Hematopoietic multipotent progenitor cell treated with erythropoietin and hydrocortisone succinate and interleukin-3 and kit ligand, for 15 days (in vitro differentiated cells): ENCODE measurements around the gene ITPA.

ENCODE experiments used
- DNase-seq: peaks from one replicate; pipeline ENCODE4 v3.0.0-alpha.2; 2015; ENCODE audit warnings: low spot score

The ITPA gene

GRCh38 chr20:3229158-3229557 is 19.9 kb downstream of the ITPA start:
- DNase-seq, result no peak

GRCh38 chr20:3229798-3230197 is 20.5 kb downstream of the ITPA start:
- DNase-seq, result no peak

- no peak for DNase-seq
Observed at GRCh38 chr20:3231116-3231515, 21.8 kb downstream of the ITPA start.

GRCh38 chr20:3231889-3232588 is 22.7 kb downstream of the ITPA start:
- DNase-seq, result no peak

GRCh38 chr20:3233131-3233990 is 24.1 kb downstream of the ITPA start:
- DNase-seq, result no peak

GRCh38 chr20:3233991-3234498 is 24.7 kb downstream of the ITPA start:
- no peak for DNase-seq

GRCh38 chr20:3235666-3236324 is 26.5 kb downstream of the ITPA start:
- no peak for DNase-seq

- DNase-seq, result no peak
Observed at GRCh38 chr20:3237011-3237957, 28.0 kb downstream of the ITPA start.

- no peak for DNase-seq
Observed at GRCh38 chr20:3237958-3238615, 28.8 kb downstream of the ITPA start.

- no peak for DNase-seq
Observed at GRCh38 chr20:3238616-3239025, 29.3 kb downstream of the ITPA start.

- no peak for DNase-seq
Observed at GRCh38 chr20:3239026-3239866, 29.9 kb downstream of the ITPA start, which contains the start of gene SLC4A11. SLC4A11 (minus strand) TSS chr20:3239190; CDS start chr20:3239137, 53 bp downstream.

- no peak for DNase-seq
Observed at GRCh38 chr20:3239867-3240775, 30.8 kb downstream of the ITPA start.

GRCh38 chr20:3240776-3241363 is 31.6 kb downstream of the ITPA start:
- no peak for DNase-seq

- DNase-seq, result no peak
Observed at GRCh38 chr20:3242172-3242692, 32.9 kb downstream of the ITPA start.

- no peak for DNase-seq
Observed at GRCh38 chr20:3243718-3244358, 34.5 kb downstream of the ITPA start.

GRCh38 chr20:3244613-3245012 is 35.3 kb downstream of the ITPA start:
- no peak for DNase-seq

- no peak for DNase-seq
Observed at GRCh38 chr20:3245156-3245555, 35.9 kb downstream of the ITPA start.

- no peak for DNase-seq
Observed at GRCh38 chr20:3245711-3246110, 36.4 kb downstream of the ITPA start.
